Psoas muscle (tissue), 8 donors: ENCODE data around the gene CADM2. TPM values are rescaled to one million over a fixed set of nuclear protein-coding genes. Genes with fewer than 3 reads are reported as not detected.

Source experiments
- ATAC-seq, 4 donors: fragments of 200-7000 bp; cut with Tn5 transposase; one replicate each; pipeline ENCODE4 v1.9.1; 2020; ENCODE audit warnings: moderate library complexity in 3 of 4, mild to moderate bottlenecking in 2 of 4
- DNase-seq, 2 donors: peaks; one replicate each; pipeline ENCODE4 v3.0.0-alpha.2; 2020
- H3K27ac ChIP-seq: fragments of 200-600 bp; one replicate; pipeline ENCODE4 v1.8.0; 2022
- H3K27me3 ChIP-seq, 3 donors: fragments of 200-600 bp in 1 of 3; one replicate each; pipeline versions ENCODE4 v1.6.1 to v1.8.0; 2013 to 2022; ENCODE audit warnings: low read length in 2 of 3, mild to moderate bottlenecking in 2 of 3, moderate library complexity in 1 of 3; ENCODE audit not compliant: insufficient read depth in 3 of 3
- H3K36me3 ChIP-seq, 2 donors: fragments of 200-600 bp in 1 of 2; one replicate each; pipeline versions ENCODE4 v1.6.1 to v1.8.0; 2013 to 2022; ENCODE audit warnings: low read depth in 1 of 2, mild to moderate bottlenecking in 1 of 2, moderate library complexity in 1 of 2; ENCODE audit not compliant: insufficient read depth in 1 of 2
- H3K4me1 ChIP-seq: fragments of 200-600 bp; one replicate; pipeline ENCODE4 v1.8.0; 2022
- H3K4me3 ChIP-seq: fragments of 200-600 bp; one replicate; pipeline ENCODE4 v1.8.0; 2022; ENCODE audit warnings: mild to moderate bottlenecking
- H3K9me3 ChIP-seq: fragments of 200-600 bp; one replicate; pipeline ENCODE4 v1.8.0; 2022
- whole genome bisulfite sequencing, 3 donors: extraction: QIAGEN DNeasy Blood & Tissue Kit; methylation state at CpG; one replicate each; pipeline versions ENCODE4 v1.1.6 to v1.1.7; 2013; 5-methylcytosine and 5-hydroxymethylcytosine counted together
- intact Hi-C, 2 donors: fragments of 100-400 bp; cut with DNase I; formaldehyde crosslinking; loops; one replicate each; pipeline versions ENCODE4 v1.11.0 to v1.14.2; 2022
- polyA plus RNA-seq, 3 donors: library from polyadenylated mRNA; stranded (reverse); fragments of 200-250 nt; gene quantifications; one replicate each; pipeline ENCODE4 v1.2.3, GENCODE V29; 2013
- total RNA-seq, 4 donors: library from RNA; stranded (reverse); fragmentation: NEBNext Ultra II Directional in 2 of 4; extraction: Animal tissue kit (Norgen Biotek cat#: 25700) in 2 of 4; gene quantifications; one replicate each; pipeline versions ENCODE4 v1.2.1 to v1.2.4, GENCODE V29; 2021 to 2023
- TF ChIP-seq, protein P1 (sequence below): fragments of 200-600 bp; IDR thresholded peaks from one replicate; pipeline ENCODE4 v1.8.0; 2022; ENCODE audit warnings: antibody characterized with exemption
- donor health status: healthy with polysubstance abuse.
- donor health status: DM: no; HTN: no; CAD: no; lungs with moderate emphysema.
- donor health status: Bipolar disorder and iron deficiency.
- donor health status: healthy.
- donor health status: DM: yes; HTN: yes; CAD: no.
- donor health status: DM: no; HTN: no; CAD: no.
- donor health status: DM: no; HTN: no; CAD: no.
- donor health status: DM: yes; HTN: yes; CAD: no.

CADM2 gene
- total and polyA plus RNA-seq, 7 donors = 3.6 to 15.7 (median 6.3) TPM

DNA sequence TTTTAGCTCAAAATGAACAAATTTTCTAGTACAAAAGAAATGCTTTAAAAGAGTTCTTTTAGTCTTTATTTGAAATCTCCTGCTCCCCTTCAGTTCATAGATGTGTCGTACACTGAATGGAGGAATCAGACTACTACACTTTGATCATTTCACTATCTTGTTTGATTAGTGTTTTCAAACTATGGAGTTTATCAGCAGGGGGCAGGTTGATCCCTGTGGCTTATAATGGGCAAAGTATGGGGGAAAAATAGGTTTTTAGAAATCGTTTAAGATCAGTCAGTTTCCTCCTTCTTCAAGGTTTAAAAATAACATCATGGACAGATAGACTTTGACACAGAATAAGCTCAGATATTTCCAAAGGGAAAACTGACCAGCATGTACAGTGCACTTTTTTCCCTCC, 701.7 kb downstream of the CADM2 start:
- ATAC-seq (no peak), DNase-seq (no peak)
- H3K9me3 ChIP-seq = no peaks in the 10 kb centered on the region
- H3K27me3 ChIP-seq = no peaks in the 10 kb centered on the region
- no peak overlapping the region for H3K27ac ChIP-seq
- TF ChIP-seq, protein P1, sequence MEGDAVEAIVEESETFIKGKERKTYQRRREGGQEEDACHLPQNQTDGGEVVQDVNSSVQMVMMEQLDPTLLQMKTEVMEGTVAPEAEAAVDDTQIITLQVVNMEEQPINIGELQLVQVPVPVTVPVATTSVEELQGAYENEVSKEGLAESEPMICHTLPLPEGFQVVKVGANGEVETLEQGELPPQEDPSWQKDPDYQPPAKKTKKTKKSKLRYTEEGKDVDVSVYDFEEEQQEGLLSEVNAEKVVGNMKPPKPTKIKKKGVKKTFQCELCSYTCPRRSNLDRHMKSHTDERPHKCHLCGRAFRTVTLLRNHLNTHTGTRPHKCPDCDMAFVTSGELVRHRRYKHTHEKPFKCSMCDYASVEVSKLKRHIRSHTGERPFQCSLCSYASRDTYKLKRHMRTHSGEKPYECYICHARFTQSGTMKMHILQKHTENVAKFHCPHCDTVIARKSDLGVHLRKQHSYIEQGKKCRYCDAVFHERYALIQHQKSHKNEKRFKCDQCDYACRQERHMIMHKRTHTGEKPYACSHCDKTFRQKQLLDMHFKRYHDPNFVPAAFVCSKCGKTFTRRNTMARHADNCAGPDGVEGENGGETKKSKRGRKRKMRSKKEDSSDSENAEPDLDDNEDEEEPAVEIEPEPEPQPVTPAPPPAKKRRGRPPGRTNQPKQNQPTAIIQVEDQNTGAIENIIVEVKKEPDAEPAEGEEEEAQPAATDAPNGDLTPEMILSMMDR = no peak
- no peak overlapping the region for H3K4me3 ChIP-seq
- H3K4me1 ChIP-seq = no peaks in the 10 kb centered on the region
- intact Hi-C loops = no loop called here
- WGBS, 3 donors = 72 to 76% (median 72%) methylated on average over 2 of the region's 2 CpGs
- no peaks in the 10 kb centered on the region for H3K36me3 ChIP-seq

DNA sequence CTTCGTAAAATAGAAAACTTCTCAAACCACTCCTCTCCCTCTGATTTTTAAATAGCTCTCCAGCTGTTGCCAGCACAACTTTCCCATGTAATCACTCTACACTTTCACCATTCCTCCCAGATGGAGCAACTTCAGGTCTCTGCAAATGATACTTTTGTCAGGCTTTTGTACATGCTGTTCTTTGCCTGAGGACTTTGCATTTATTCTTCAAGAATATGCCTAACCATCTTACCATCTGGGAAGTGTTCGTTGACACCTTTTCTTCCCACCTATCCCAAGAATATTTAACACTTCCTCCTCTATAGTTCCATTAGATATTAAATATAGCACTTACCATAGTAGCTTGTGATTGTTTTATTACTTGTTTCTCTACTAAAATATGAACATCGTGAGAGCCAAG, 703.7 kb downstream of the CADM2 start:
- Histone ChIP-seq H3K27me3 (no peaks in the 10 kb centered on the region), H3K9me3 (no peaks in the 10 kb centered on the region), H3K4me3 (no peak overlapping the region), H3K4me1 (no peaks in the 10 kb centered on the region), H3K36me3 (no peaks in the 10 kb centered on the region), H3K27ac (no peak overlapping the region)
- intact Hi-C loops = no loop called here
- ATAC-seq (no peak), DNase-seq (no peak)
- WGBS, 3 donors = 68 to 86% (median 70%) methylated on average over 3 of the region's 3 CpGs
- TF ChIP-seq, protein P1 = no peak

DNA sequence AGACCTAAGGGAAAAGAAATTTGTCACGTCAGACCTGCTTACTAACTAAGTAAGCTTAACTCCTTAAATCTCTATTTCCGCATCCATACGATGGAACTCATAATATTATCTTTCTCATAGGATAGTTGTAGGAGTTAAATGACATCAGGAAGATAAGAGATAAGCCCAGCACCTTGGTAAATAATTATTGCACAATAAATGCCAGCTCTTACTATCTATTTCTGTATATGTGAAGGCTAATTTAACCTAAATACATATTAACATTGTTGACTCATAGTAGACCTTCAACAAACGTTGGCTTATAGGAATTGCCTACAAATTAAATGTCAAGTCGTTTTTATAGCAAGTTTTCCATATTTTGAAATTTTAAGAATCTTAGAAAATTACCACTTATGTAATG, 709.0 kb downstream of the CADM2 start:
- no peak for DNase-seq
- Histone ChIP-seq H3K36me3 (no peaks in the 10 kb centered on the region), H3K4me3 (no peak overlapping the region), H3K9me3 (no peaks in the 10 kb centered on the region), H3K27ac (no peak overlapping the region), H3K4me1 (no peaks in the 10 kb centered on the region), H3K27me3 (no peaks in the 10 kb centered on the region)
- WGBS, 3 donors = 90 to 91% (median 90%) methylated on average over 5 of the region's 5 CpGs
- TF ChIP-seq, protein P1 = no peak
- intact Hi-C loops = no loop called here
- no peak for ATAC-seq

DNA sequence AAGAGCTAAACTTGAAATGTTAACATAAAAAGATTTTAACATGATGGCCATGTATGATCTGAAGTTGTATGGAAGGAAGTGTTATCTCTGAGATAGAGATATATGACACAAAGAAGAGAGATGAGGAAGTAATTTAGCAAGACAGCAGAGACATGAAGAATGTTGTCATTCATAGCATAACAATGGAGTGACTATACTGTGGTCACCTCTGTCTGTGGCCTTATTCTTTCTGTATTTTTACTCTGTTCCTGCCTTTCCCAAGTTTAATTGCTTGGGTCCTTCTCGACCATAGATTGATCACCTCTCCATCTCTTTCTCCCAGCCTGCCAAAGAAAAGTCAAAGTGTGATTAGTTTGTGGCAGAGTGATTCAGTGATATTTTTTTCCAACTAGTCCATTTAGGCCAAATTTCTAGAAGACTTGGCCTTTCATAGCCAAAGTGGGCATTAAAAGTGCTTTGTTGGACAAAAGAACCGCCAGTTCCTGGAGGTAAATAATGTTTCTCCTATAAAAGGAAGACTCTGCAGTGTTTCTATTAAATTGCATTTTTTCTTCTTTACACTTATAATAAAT, 711.9 kb downstream of the CADM2 start:
- DNase-seq = no peak
- no peak overlapping the region for H3K4me3 ChIP-seq
- TF ChIP-seq, protein P1 = no peak
- WGBS, 3 donors = 80 to 98% (median 89%) methylated on average over 2 of the region's 2 CpGs
- H3K27me3 ChIP-seq = no peaks in the 10 kb centered on the region
- H3K9me3 ChIP-seq = no peaks in the 10 kb centered on the region
- H3K36me3 ChIP-seq = no peaks in the 10 kb centered on the region
- H3K4me1 ChIP-seq = no peaks in the 10 kb centered on the region
- no peak overlapping the region for H3K27ac ChIP-seq
- ATAC-seq = no peak
- intact Hi-C loops = no loop called here

DNA sequence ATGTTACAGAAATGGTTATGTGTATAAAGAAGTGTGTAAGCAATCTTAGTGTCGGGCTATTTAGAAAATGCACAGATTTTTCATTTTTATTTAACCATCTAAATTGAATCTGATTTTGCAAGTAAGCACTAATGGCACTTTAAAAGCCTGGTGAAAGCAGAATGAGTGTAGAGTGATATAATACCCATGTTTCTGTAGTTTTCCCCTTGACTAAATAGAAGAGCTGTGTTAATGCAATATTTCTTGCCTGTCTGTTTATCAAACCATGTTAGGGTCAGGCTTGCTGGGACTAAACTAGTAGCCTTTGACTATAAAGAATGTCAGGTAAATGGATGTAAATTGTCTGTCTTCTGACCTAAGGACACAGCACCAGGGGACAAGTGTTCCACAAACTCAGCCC, 714.0 kb downstream of the CADM2 start:
- intact Hi-C loops = no loop called here
- no peaks in the 10 kb centered on the region for H3K9me3 ChIP-seq
- TF ChIP-seq, protein P1 = no peak
- WGBS, 3 donors = 84 to 89% (median 87%) methylated on average over 1 of the region's 1 CpG
- no peak overlapping the region for H3K4me3 ChIP-seq
- no peak for ATAC-seq
- no peaks in the 10 kb centered on the region for H3K36me3 ChIP-seq
- no peak overlapping the region for H3K27ac ChIP-seq
- DNase-seq = no peak
- no peaks in the 10 kb centered on the region for H3K4me1 ChIP-seq
- no peaks in the 10 kb centered on the region for H3K27me3 ChIP-seq
